H9 (cell line): ENCODE results near the gene FCRL5. TPM values are rescaled to one million over a fixed set of nuclear protein-coding genes. Genes with fewer than 3 reads are reported as not detected.

Experiments
- DNase-seq: peaks from one replicate; pipeline ENCODE4 v3.0.0-alpha.2; 2017
- H2AFZ ChIP-seq: one replicate; pipeline ENCODE4 v1.6.1; 2013; ENCODE audit warnings: mild to moderate bottlenecking, low read length, control low read depth, moderate library complexity
- H2AK5ac ChIP-seq: 2 replicates; pipeline ENCODE4 v1.6.1; 2013; ENCODE audit warnings: low read length, control low read depth, mixed read lengths; ENCODE audit not compliant: insufficient read length
- H2BK120ac ChIP-seq: one replicate; pipeline ENCODE4 v1.6.1; 2013; ENCODE audit warnings: low read depth, mild to moderate bottlenecking, low read length, control low read depth, inconsistent platforms; ENCODE audit not compliant: poor library complexity, severe bottlenecking
- H2BK12ac ChIP-seq: 2 replicates; pipeline ENCODE4 v1.6.1; 2013; ENCODE audit warnings: low read length, control low read depth, mixed read lengths, low read depth; ENCODE audit not compliant: insufficient read length
- H2BK15ac ChIP-seq: 2 replicates; pipeline ENCODE4 v1.6.1; 2013; ENCODE audit warnings: low read depth, low read length, control low read depth
- H2BK20ac ChIP-seq: one replicate; pipeline ENCODE4 v1.6.1; 2013; ENCODE audit warnings: low read depth, mild to moderate bottlenecking, low read length, control low read depth, inconsistent platforms; ENCODE audit not compliant: poor library complexity, severe bottlenecking
- H2BK5ac ChIP-seq: 2 replicates; pipeline ENCODE4 v1.6.1; 2013; ENCODE audit warnings: low read length, control low read depth, mixed read lengths; ENCODE audit not compliant: insufficient read length
- H3K14ac ChIP-seq: 2 replicates; pipeline ENCODE4 v1.6.1; 2013; ENCODE audit warnings: low read length, control low read depth; ENCODE audit not compliant: insufficient read depth
- H3K18ac ChIP-seq: 2 replicates; pipeline ENCODE4 v1.6.1; 2013; ENCODE audit warnings: low read depth, mild to moderate bottlenecking, mixed read lengths, low read length, control low read depth; ENCODE audit not compliant: insufficient read length
- H3K23ac ChIP-seq: 2 replicates; pipeline ENCODE4 v1.6.1; 2013; ENCODE audit warnings: low read length, control low read depth, mixed read lengths, low read depth; ENCODE audit not compliant: insufficient read length
- H3K23me2 ChIP-seq: 2 replicates; pipeline ENCODE4 v1.6.1; 2013; ENCODE audit warnings: low read depth, mild to moderate bottlenecking, mixed read lengths, low read length, control low read depth; ENCODE audit not compliant: insufficient read length, poor library complexity, severe bottlenecking
- H3K27ac ChIP-seq: 2 replicates; pipeline ENCODE4 v1.5.1; 2013; ENCODE audit warnings: low read length, control low read depth, mixed read lengths, low read depth; ENCODE audit not compliant: insufficient read length
- H3K27me3 ChIP-seq: 2 replicates; pipeline ENCODE4 v1.6.1; 2013; ENCODE audit warnings: low read length, control low read depth, inconsistent platforms; ENCODE audit not compliant: insufficient read depth
- H3K4ac ChIP-seq: 2 replicates; pipeline ENCODE4 v1.6.1; 2013; ENCODE audit warnings: low read depth, mild to moderate bottlenecking, control low read depth, inconsistent platforms, low read length, moderate library complexity
- H3K4me1 ChIP-seq: 2 replicates; pipeline ENCODE4 v1.6.1; 2013; ENCODE audit warnings: low read length, control low read depth, inconsistent platforms; ENCODE audit not compliant: insufficient read depth
- H3K4me2 ChIP-seq: 2 replicates; pipeline ENCODE4 v1.6.1; 2013; ENCODE audit warnings: low read length, control low read depth, mixed read lengths; ENCODE audit not compliant: insufficient read length, insufficient read depth
- H3K56ac ChIP-seq: 2 replicates; pipeline ENCODE4 v1.6.1; 2013; ENCODE audit warnings: low read depth, mild to moderate bottlenecking, mixed read lengths, low read length, control low read depth; ENCODE audit not compliant: insufficient read length
- H3K79me1 ChIP-seq: 2 replicates; pipeline ENCODE4 v1.6.1; 2013; ENCODE audit warnings: low read depth, mild to moderate bottlenecking, moderate library complexity, low read length, control low read depth, inconsistent platforms; ENCODE audit not compliant: insufficient read depth, poor library complexity, severe bottlenecking
- H3K79me2 ChIP-seq: 2 replicates; pipeline ENCODE4 v1.6.1; 2013; ENCODE audit warnings: low read length, control low read depth, inconsistent platforms; ENCODE audit not compliant: insufficient read depth
- H3K9ac ChIP-seq: 2 replicates; pipeline ENCODE4 v1.6.1; 2013; ENCODE audit warnings: low read length, control low read depth, mixed read lengths; ENCODE audit not compliant: insufficient read length; ENCODE audit errors: extremely low read depth
- H3K9me3 ChIP-seq: one replicate; pipeline ENCODE4 v1.6.1; 2013; ENCODE audit warnings: low read depth, low read length, inconsistent platforms; ENCODE audit not compliant: control insufficient read depth
- H3T11ph ChIP-seq: one replicate; pipeline ENCODE4 v1.6.1; 2013; ENCODE audit warnings: mild to moderate bottlenecking, low read length, control low read depth, inconsistent platforms
- H4K20me1 ChIP-seq: one replicate; pipeline ENCODE4 v1.6.1; 2013; ENCODE audit not compliant: control insufficient read depth, insufficient read length, insufficient read depth
- H4K5ac ChIP-seq: 2 replicates; pipeline ENCODE4 v1.6.1; 2013; ENCODE audit warnings: low read depth, mild to moderate bottlenecking, mixed read lengths, low read length, control low read depth; ENCODE audit not compliant: insufficient read length
- H4K8ac ChIP-seq: replicated peaks from 2 replicates; pipeline ENCODE4 v1.6.1; 2013; ENCODE audit warnings: low read length, control low read depth, mixed read lengths, low read depth; ENCODE audit not compliant: insufficient read length
- H4K91ac ChIP-seq: 2 replicates; pipeline ENCODE4 v1.6.1; 2013; ENCODE audit warnings: low read depth, mild to moderate bottlenecking, moderate library complexity, mixed read lengths, low read length, control low read depth; ENCODE audit not compliant: insufficient read length
- H3K27ac Mint-ChIP-seq, 3 experiments: 2 replicates in 2 of 3; 3 replicates in 1 of 3; pipeline ENCODE4 v1.8.0; 2020 to 2021; ENCODE audit warnings: mixed read lengths in 3 of 3, mild to moderate bottlenecking in 1 of 3, moderate library complexity in 1 of 3
- H3K27me3 Mint-ChIP-seq: 2 replicates; pipeline ENCODE4 v1.8.0; 2021; ENCODE audit warnings: low read depth, mild to moderate bottlenecking, moderate library complexity, mixed read lengths
- H3K36me3 Mint-ChIP-seq, 3 experiments: 2 replicates in 2 of 3; 3 replicates in 1 of 3; pipeline ENCODE4 v1.8.0; 2020 to 2021; ENCODE audit warnings: low read depth in 3 of 3, mixed read lengths in 3 of 3; ENCODE audit not compliant: insufficient read depth in 1 of 3
- H3K4me1 Mint-ChIP-seq, 2 experiments: 2 replicates each; pipeline ENCODE4 v1.8.0; 2020; ENCODE audit warnings: mixed read lengths in 2 of 2
- H3K4me3 Mint-ChIP-seq, 2 experiments: 2 replicates in 1 of 2; 3 replicates in 1 of 2; pipeline ENCODE4 v1.8.0; 2020 to 2021; ENCODE audit warnings: mild to moderate bottlenecking in 2 of 2, mixed read lengths in 2 of 2, moderate library complexity in 1 of 2
- H3K9me3 Mint-ChIP-seq, 2 experiments: 2 replicates in 1 of 2; 3 replicates in 1 of 2; pipeline ENCODE4 v1.8.0; 2020; ENCODE audit warnings: mild to moderate bottlenecking in 2 of 2, mixed read lengths in 2 of 2, moderate library complexity in 1 of 2
- CTCF ChIP-seq: fragments of 200-600 bp; sonication (generic); conservative IDR thresholded peaks from 3 replicates; pipeline ENCODE4 v1.8.0; 2021; ENCODE audit warnings: antibody characterized with exemption, mild to moderate bottlenecking
- WGBS: extraction: QIAGEN DNeasy Blood & Tissue Kit; methylation state at CpG from one replicate; pipeline ENCODE4 v1.1.7; 2013; ENCODE audit warnings: missing lambda C conversion rate, low lambda C conversion rate, mixed read lengths; ENCODE audit not compliant: insufficient read length; ENCODE audit errors: extremely low coverage; 5-methylcytosine and 5-hydroxymethylcytosine counted together
- total RNA-seq: library from RNA; stranded (reverse); gene quantifications from 2 replicates; pipeline ENCODE4 v1.2.1, GENCODE V29; 2021

The FCRL5 gene
- total RNA-seq, 1 experiment from 2014 or later: 0.98 TPM

- H3K23ac ChIP-seq: no peak overlapping the region
- H2AFZ ChIP-seq: no peak overlapping the region
- DNase-seq: peak; percentile 78
- WGBS: no CpG with 5 or more reads among the region's 2 CpGs
- no peak overlapping the region for H2AK5ac ChIP-seq
- no peaks in the 10 kb centered on the region for H3K79me2 ChIP-seq
- H3K27ac ChIP-seq: peak overlapping the region; percentile 37
- H4K20me1 ChIP-seq: no peaks in the 10 kb centered on the region
- no peak overlapping the region for H3K14ac ChIP-seq
- Mint-ChIP-seq H3K36me3 (peaks cover 20 to 27% (median 20%) of the 10 kb centered on the region in 3 experiments), H3K27ac (peak overlapping the region; percentile 81 to 95 (median 82); a peak in 5 of 7 replicates), H3K4me3 (peak overlapping the region in 1 of 2 experiments; percentile 59; a peak in 3 of 5 replicates), H3K27me3 (no peaks in the 10 kb centered on the region), H3K9me3 (peaks cover 24 to 27% of the 10 kb centered on the region in 2 experiments), H3K4me1 (peaks cover 33 to 47% of the 10 kb centered on the region in 2 experiments)
- H3K9ac ChIP-seq: no peak overlapping the region
- H2BK5ac ChIP-seq: no peak overlapping the region
- H4K5ac ChIP-seq: no peak overlapping the region
- H3K9me3 ChIP-seq: no peaks in the 10 kb centered on the region
- no peak overlapping the region for H3T11ph ChIP-seq
- no peak overlapping the region for H3K18ac ChIP-seq
- peaks cover 17% of the 10 kb centered on the region; the same call in 1 of the 2 replicates for H3K4me1 ChIP-seq
- no peak overlapping the region for H2BK20ac ChIP-seq
- no peak overlapping the region for H3K56ac ChIP-seq
- H2BK120ac ChIP-seq: no peak overlapping the region
- H2BK15ac ChIP-seq: no peak overlapping the region
- H3K23me2 ChIP-seq: no peaks in the 10 kb centered on the region
- H4K91ac ChIP-seq: no peak overlapping the region
- H3K27me3 ChIP-seq: no peaks in the 10 kb centered on the region; the same call in 1 of the 2 replicates
- H3K79me1 ChIP-seq: no peaks in the 10 kb centered on the region
- TF ChIP-seq CTCF: no peak
- H3K4me2 ChIP-seq: peak overlapping the region; percentile 27
- no peak overlapping the region for H3K4ac ChIP-seq
- H2BK12ac ChIP-seq: no peak overlapping the region
- H4K8ac ChIP-seq: no peak overlapping the region
These were observed 12.1 kb downstream of the FCRL5 start for GRCh38 chr1:157540160-157540748.
